Mesothelial cell of epicardium (in vitro differentiated cells): ENCODE results near the gene ADGRA3. TPM values are rescaled to one million over a fixed set of nuclear protein-coding genes. Genes with fewer than 3 reads are reported as not detected.
"Not testable (repeated sequence)": the region's sequence is repeated elsewhere in the genome, so short reads cannot be mapped to it uniquely, and the experiment has no call there.

Experiments used
- DNase-seq, 2 experiments: peaks; one replicate each; pipeline ENCODE4 v3.0.0; 2021; ENCODE audit warnings: low spot score in 2 of 2; ENCODE audit not compliant: unreplicated experiment in 2 of 2
- H3K27ac Mint-ChIP-seq: 2 replicates; pipeline ENCODE4 v1.8.0; 2021; ENCODE audit warnings: mixed read lengths
- H3K27me3 Mint-ChIP-seq: 2 replicates; pipeline ENCODE4 v1.8.0; 2021; ENCODE audit warnings: low read depth, mixed read lengths
- H3K36me3 Mint-ChIP-seq: 2 replicates; pipeline ENCODE4 v1.8.0; 2021; ENCODE audit warnings: mixed read lengths
- H3K4me1 Mint-ChIP-seq: 2 replicates; pipeline ENCODE4 v1.8.0; 2021; ENCODE audit warnings: mixed read lengths
- H3K4me3 Mint-ChIP-seq: 2 replicates; pipeline ENCODE4 v1.8.0; 2021; ENCODE audit warnings: mild to moderate bottlenecking, moderate library complexity, mixed read lengths
- H3K9me3 Mint-ChIP-seq: 2 replicates; pipeline ENCODE4 v1.8.0; 2021; ENCODE audit warnings: mixed read lengths
- CTCF ChIP-seq: fragments of 200-600 bp; sonication (generic); IDR thresholded peaks from one replicate; pipeline ENCODE4 v1.5.0; 2021; ENCODE audit warnings: antibody characterized with exemption; ENCODE audit not compliant: unreplicated experiment
- total RNA-seq: library from RNA; stranded (reverse); gene quantifications from 3 replicates; pipeline ENCODE4 v1.2.1, GENCODE V29; 2021

ADGRA3 gene
- total RNA-seq, 1 donor from 2014 or later: 109 TPM

- H3K27me3 Mint-ChIP-seq: no peaks in the 10 kb centered on the region
- H3K4me3 Mint-ChIP-seq: no peak overlapping the region
- peaks cover 35% of the 10 kb centered on the region for H3K4me1 Mint-ChIP-seq
- H3K27ac Mint-ChIP-seq: no peak overlapping the region
- H3K36me3 Mint-ChIP-seq: peaks cover 11% of the 10 kb centered on the region
- DNase-seq: no peak
- no peaks in the 10 kb centered on the region for H3K9me3 Mint-ChIP-seq
- no peak for TF ChIP-seq CTCF
Measured at GRCh38 chr4:22478426-22478825, 37.4 kb downstream of the ADGRA3 start.

DNA sequence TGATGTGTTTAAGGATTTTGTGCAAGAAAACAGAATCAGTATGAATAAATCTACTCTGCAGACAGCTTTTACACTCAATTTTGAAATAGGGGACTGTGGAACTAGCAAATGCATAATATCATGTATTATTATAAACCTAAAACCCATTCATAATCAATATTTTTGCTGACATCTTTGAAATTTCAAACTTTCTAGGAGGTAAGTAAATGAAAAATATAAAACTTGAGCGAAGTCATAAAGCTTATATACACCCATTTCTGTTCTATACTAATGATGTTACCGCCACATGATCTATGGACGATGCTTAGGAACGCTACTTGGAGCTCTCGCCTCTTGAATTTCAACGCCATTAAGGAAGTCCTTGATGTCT is 38.1 kb downstream of the ADGRA3 start:
- Mint-ChIP-seq H3K4me3 (no peak overlapping the region), H3K27me3 (no peaks in the 10 kb centered on the region), H3K27ac (peak overlapping the region; percentile 59), H3K9me3 (peaks cover 2% of the 10 kb centered on the region), H3K4me1 (peaks cover 28% of the 10 kb centered on the region), H3K36me3 (peaks cover 15% of the 10 kb centered on the region)
- DNase-seq: no peak
- no peak for TF ChIP-seq CTCF

DNA sequence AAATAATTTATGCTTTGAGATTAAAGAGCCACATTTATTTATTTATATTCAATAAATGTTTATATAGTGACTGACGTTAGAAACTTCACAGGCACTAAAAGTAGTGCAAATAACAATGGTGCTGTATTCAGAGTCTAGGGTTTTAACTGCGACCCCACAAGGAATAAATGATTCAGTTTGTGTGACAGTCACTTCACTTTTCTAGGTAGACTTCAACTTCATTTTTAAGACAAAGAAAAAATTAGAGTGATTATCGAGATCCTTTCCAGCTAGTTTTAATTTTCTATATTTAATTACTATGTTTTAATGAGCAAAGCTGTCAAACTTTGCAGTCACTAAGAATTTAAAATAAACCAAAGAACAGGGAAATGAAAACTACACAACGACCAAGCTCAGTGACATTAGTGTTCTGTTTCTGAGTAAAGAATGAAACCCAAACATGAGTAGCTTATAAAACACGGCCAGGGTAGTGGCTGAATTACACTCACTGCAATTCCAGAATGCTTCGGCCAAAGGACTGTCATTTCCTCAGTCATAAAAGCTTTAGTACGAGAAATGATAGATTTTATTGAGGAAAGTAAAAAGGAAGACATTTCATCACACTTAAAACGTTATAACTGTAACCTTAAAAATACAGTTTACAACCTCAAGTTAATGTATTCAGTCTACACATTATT is 38.6 kb downstream of the ADGRA3 start:
- DNase-seq: no peak
- Mint-ChIP-seq H3K4me3 (no peak overlapping the region), H3K36me3 (peaks cover 20% of the 10 kb centered on the region), H3K27ac (peak overlapping the region; percentile 59), H3K9me3 (peaks cover 2% of the 10 kb centered on the region), H3K4me1 (peaks cover 23% of the 10 kb centered on the region), H3K27me3 (no peaks in the 10 kb centered on the region)
- TF ChIP-seq CTCF: no peak

DNA sequence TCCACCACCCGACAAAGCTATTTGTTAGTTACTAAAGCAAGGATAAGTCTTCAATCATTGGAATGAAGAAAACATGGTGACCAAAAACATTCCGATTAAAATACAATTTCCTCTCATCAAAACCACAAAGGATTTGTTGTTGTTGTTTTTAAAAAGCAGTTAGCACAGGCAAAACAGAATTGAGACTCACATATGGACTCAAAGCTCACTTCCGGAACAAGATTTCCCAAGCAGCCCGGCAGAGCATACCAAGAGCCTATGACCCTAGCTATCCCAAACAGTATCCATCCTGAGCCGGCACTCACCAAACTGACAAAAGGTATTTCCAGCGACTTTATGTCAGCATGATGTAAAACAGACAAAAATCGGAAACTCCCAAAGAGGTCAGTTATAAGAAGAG is 39.9 kb downstream of the ADGRA3 start:
- Mint-ChIP-seq H3K27me3 (no peaks in the 10 kb centered on the region), H3K4me1 (peaks cover 19% of the 10 kb centered on the region), H3K9me3 (peaks cover 2% of the 10 kb centered on the region), H3K4me3 (no peak overlapping the region), H3K27ac (no peak overlapping the region), H3K36me3 (peaks cover 24% of the 10 kb centered on the region)
- no peak for DNase-seq
- no peak for TF ChIP-seq CTCF

GRCh38 chr4:22475311-22475646 is 40.6 kb downstream of the ADGRA3 start:
- H3K4me3 Mint-ChIP-seq, H3K27me3 Mint-ChIP-seq, DNase-seq, H3K9me3 Mint-ChIP-seq: not testable (repeated sequence)
- peaks cover 15% of the 10 kb centered on the region for H3K4me1 Mint-ChIP-seq
- H3K27ac Mint-ChIP-seq: peak overlapping the region; percentile 47
- H3K36me3 Mint-ChIP-seq: peaks cover 30% of the 10 kb centered on the region

- H3K27me3 Mint-ChIP-seq: no peaks in the 10 kb centered on the region
- peak overlapping the region; percentile 47 for H3K27ac Mint-ChIP-seq
- no peak for TF ChIP-seq CTCF
- H3K4me3 Mint-ChIP-seq: no peak overlapping the region
- H3K36me3 Mint-ChIP-seq: peaks cover 30% of the 10 kb centered on the region
- no peak for DNase-seq
- H3K9me3 Mint-ChIP-seq: peaks cover 2% of the 10 kb centered on the region
- peaks cover 15% of the 10 kb centered on the region for H3K4me1 Mint-ChIP-seq
Measured at GRCh38 chr4:22474636-22475310, 41.1 kb downstream of the ADGRA3 start.
